Progenitor cell of endocrine pancreas (in vitro differentiated cells): ENCODE measurements around the gene TMEM187. TPM values are rescaled to one million over a fixed set of nuclear protein-coding genes. Genes with fewer than 3 reads are reported as not detected.
"Not testable (repeated sequence)": the region's sequence is repeated elsewhere in the genome, so short reads cannot be mapped to it uniquely, and the experiment has no call there.

Experiments used
- DNase-seq: peaks from one replicate; pipeline ENCODE4 v3.0.0; 2021; ENCODE audit warnings: low spot score; ENCODE audit not compliant: unreplicated experiment
- H3K27ac Mint-ChIP-seq: 2 replicates; pipeline ENCODE4 v1.8.0; 2021; ENCODE audit warnings: mild to moderate bottlenecking, moderate library complexity, mixed read lengths
- H3K27me3 Mint-ChIP-seq: 2 replicates; pipeline ENCODE4 v1.8.0; 2021; ENCODE audit warnings: mixed read lengths
- H3K36me3 Mint-ChIP-seq: 2 replicates; pipeline ENCODE4 v1.8.0; 2022; ENCODE audit warnings: mixed read lengths; ENCODE audit not compliant: insufficient read depth
- H3K4me1 Mint-ChIP-seq: 2 replicates; pipeline ENCODE4 v1.8.0; 2021; ENCODE audit warnings: low read depth, mixed read lengths
- H3K4me3 Mint-ChIP-seq: 2 replicates; pipeline ENCODE4 v1.8.0; 2021; ENCODE audit warnings: low read depth, mild to moderate bottlenecking, moderate library complexity, mixed read lengths
- H3K9me3 Mint-ChIP-seq: 2 replicates; pipeline ENCODE4 v1.8.0; 2021; ENCODE audit warnings: low read depth, mixed read lengths
- total RNA-seq: library from RNA; stranded (reverse); gene quantifications from 2 replicates; pipeline ENCODE4 v1.2.1, GENCODE V29; 2021
- TF ChIP-seq, protein P1 (sequence below): fragments of 200-600 bp; sonication (generic); IDR thresholded peaks from one replicate; pipeline ENCODE4 v1.5.0; 2021; ENCODE audit warnings: antibody characterized with exemption, mild to moderate bottlenecking; ENCODE audit not compliant: unreplicated experiment

TMEM187 gene
- total RNA-seq, 1 donor from 2014 or later = 11.7 TPM

DNA sequence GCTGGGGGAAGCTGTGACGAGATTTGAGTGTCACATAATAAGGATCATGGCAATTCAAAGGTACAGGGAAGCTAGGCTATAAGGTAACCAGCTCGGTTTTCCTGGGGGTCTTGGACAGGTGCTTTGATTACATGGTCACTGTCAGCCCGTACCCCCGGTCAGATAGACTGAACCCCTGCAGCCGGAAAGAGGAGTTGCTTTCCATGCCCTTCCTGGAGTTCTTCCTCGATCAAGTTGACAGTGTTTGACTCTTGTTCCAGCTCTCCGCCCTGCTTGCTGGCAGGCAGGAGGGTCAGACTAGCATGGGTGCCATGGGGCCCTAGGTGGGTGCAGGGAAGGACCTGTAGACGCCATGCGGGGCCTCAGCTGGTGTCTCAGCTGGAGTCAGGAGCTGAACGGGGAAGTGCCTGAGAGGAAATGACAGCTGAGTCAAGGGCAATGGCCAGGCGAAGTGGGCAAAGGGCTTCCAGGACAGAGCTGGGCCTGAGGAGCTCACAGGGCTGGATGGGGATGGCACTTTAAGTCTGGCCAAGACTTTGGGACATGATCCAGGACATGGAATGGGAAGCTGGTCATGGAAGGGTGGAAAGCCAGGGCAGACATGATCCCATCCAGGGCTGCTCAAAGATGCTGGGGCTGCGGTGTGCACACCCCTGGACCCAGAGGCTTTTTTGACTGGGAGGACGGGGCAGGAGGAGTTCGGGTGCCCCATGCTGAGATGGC is 1.6 kb downstream of the TMEM187 start:
- Mint-ChIP-seq H3K36me3 (peaks cover 1% of the 10 kb centered on the region), H3K27me3 (no peaks in the 10 kb centered on the region), H3K27ac (peak overlapping the region; percentile 98), H3K9me3 (no peaks in the 10 kb centered on the region), H3K4me3 (peak overlapping the region; percentile 92), H3K4me1 (peaks cover 21% of the 10 kb centered on the region)
- DNase-seq = no peak
- TF ChIP-seq, protein P1, sequence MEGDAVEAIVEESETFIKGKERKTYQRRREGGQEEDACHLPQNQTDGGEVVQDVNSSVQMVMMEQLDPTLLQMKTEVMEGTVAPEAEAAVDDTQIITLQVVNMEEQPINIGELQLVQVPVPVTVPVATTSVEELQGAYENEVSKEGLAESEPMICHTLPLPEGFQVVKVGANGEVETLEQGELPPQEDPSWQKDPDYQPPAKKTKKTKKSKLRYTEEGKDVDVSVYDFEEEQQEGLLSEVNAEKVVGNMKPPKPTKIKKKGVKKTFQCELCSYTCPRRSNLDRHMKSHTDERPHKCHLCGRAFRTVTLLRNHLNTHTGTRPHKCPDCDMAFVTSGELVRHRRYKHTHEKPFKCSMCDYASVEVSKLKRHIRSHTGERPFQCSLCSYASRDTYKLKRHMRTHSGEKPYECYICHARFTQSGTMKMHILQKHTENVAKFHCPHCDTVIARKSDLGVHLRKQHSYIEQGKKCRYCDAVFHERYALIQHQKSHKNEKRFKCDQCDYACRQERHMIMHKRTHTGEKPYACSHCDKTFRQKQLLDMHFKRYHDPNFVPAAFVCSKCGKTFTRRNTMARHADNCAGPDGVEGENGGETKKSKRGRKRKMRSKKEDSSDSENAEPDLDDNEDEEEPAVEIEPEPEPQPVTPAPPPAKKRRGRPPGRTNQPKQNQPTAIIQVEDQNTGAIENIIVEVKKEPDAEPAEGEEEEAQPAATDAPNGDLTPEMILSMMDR = no peak

DNA sequence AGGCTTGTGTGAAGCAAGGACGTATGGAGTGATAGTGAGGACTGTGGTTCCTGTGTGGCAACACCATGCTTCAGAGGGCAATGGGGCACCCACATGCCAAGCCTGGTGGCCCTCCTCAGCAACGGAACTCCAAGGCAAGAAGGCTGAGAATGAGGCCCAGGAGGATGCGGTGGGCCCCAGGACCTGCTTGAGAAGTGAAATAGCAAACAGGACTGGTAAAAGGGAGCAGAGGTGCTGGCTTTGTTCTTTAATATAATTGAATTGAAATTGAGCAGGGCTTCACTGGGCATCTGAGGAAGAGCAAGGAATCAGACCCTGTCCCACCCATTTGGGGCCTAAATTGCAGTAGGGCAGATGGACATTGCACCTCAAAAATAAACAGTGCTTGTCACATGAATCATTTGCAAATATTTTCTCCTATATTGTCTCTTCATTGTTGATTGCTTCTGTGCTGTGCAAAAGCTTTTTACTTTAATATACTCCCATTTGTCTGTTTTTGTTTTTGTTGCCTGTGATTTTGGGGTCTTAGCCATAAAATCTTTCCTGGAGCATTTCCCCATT is 2.3 kb downstream of the TMEM187 start:
- H3K9me3 Mint-ChIP-seq = no peaks in the 10 kb centered on the region
- H3K36me3 Mint-ChIP-seq = peaks cover 1% of the 10 kb centered on the region
- H3K27ac Mint-ChIP-seq = peak overlapping the region; percentile 98
- no peaks in the 10 kb centered on the region for H3K27me3 Mint-ChIP-seq
- DNase-seq = no peak
- no peak overlapping the region for H3K4me3 Mint-ChIP-seq
- TF ChIP-seq, protein P1 = no peak
- peaks cover 16% of the 10 kb centered on the region for H3K4me1 Mint-ChIP-seq

DNA sequence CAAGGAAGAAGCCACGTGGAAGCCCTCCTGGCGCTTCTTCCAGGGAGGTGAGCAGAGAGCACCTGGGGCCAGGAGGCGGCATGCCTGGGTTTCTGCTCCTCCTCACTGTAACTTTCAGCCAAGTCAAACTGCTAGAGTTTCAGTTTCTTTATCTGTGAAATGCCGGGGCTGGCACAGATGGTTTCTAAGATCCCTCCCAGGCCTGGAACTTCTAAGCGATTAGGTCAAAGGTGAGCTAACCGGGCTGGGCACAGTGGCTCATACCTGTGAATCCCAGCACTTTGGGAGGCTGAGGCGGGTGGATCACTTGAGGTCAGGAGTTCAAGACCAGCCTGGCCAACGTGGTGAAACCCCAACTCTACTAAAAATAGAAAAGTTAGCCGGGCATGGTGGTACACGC is 7.8 kb downstream of the TMEM187 start:
- not testable (repeated sequence) for H3K27ac Mint-ChIP-seq, H3K4me1 Mint-ChIP-seq, H3K9me3 Mint-ChIP-seq, H3K27me3 Mint-ChIP-seq, H3K4me3 Mint-ChIP-seq, DNase-seq
- peaks cover 13% of the 10 kb centered on the region for H3K36me3 Mint-ChIP-seq

DNA sequence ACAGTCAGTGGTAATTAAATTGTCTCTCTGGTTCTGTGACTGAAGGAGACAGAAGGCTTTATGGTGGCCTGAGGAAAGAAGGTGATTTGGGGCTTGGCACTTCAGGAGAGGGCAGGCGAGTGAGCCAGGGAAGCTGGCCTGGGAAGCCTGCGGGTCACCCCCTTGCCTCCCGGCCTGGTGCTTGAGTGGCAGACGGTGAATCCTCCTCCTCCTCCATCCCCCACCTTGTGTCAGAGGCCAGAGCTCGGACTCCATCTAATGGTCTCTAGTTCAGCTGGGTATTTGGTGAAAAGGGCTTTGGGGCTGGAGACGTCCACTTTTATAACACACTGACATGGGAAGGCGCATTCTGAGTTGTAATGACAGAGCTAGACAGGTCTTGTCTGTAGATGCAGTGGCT is 8.7 kb downstream of the TMEM187 start:
- TF ChIP-seq, protein P1 = no peak
- H3K9me3 Mint-ChIP-seq = no peaks in the 10 kb centered on the region
- DNase-seq = no peak

DNA sequence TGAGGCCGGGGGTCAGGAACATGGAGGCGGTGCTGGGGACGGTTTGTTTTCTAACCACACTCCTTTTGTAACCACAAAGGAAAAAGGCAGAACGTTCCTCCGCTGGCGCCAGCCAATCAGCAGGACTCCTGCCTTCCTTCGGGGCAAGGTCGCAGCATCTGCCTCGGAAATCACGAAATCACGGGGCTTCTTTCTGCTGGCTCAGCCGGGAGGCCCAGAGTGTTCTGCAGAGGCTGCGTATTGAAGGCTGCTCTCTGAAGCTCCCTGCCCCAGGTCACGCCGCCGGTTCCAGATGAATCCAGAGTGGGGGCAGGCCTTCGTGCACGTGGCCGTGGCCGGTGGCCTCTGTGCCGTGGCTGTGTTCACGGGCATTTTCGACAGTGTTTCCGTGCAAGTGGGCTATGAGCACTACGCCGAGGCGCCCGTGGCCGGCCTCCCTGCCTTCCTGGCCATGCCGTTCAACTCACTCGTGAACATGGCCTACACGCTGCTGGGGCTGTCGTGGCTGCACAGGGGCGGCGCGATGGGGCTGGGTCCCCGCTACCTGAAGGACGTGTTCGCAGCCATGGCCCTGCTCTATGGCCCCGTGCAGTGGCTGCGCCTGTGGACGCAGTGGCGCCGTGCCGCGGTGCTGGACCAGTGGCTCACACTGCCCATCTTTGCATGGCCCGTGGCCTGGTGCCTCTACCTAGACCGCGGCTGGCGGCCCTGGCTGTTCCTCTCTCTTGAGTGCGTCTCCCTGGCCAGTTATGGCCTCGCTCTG is 9.4 kb downstream of the TMEM187 start:
- TF ChIP-seq, protein P1 = no peak
- Mint-ChIP-seq H3K36me3 (peaks cover 12% of the 10 kb centered on the region), H3K27me3 (no peaks in the 10 kb centered on the region), H3K9me3 (no peaks in the 10 kb centered on the region), H3K4me1 (no peaks in the 10 kb centered on the region), H3K27ac (no peak overlapping the region), H3K4me3 (no peak overlapping the region)
- no peak for DNase-seq

More for the DNA sequence above, 8.7 kb downstream of the TMEM187 start:
- Mint-ChIP-seq H3K27ac (no peak overlapping the region), H3K4me1 (no peaks in the 10 kb centered on the region), H3K27me3 (no peaks in the 10 kb centered on the region), H3K36me3 (peaks cover 12% of the 10 kb centered on the region), H3K4me3 (no peak overlapping the region)
